GM21381 (cell line): Measurements from ENCODE around the gene ARAP1.

Experiments
- ATAC-seq: cut with Tn5 transposase; IDR thresholded peaks from one replicate; pipeline ENCODE4 v1.9.1; 2021; ENCODE audit warnings: mild to moderate bottlenecking, moderate library complexity; ENCODE audit not compliant: unreplicated experiment

The ARAP1 gene

DNA sequence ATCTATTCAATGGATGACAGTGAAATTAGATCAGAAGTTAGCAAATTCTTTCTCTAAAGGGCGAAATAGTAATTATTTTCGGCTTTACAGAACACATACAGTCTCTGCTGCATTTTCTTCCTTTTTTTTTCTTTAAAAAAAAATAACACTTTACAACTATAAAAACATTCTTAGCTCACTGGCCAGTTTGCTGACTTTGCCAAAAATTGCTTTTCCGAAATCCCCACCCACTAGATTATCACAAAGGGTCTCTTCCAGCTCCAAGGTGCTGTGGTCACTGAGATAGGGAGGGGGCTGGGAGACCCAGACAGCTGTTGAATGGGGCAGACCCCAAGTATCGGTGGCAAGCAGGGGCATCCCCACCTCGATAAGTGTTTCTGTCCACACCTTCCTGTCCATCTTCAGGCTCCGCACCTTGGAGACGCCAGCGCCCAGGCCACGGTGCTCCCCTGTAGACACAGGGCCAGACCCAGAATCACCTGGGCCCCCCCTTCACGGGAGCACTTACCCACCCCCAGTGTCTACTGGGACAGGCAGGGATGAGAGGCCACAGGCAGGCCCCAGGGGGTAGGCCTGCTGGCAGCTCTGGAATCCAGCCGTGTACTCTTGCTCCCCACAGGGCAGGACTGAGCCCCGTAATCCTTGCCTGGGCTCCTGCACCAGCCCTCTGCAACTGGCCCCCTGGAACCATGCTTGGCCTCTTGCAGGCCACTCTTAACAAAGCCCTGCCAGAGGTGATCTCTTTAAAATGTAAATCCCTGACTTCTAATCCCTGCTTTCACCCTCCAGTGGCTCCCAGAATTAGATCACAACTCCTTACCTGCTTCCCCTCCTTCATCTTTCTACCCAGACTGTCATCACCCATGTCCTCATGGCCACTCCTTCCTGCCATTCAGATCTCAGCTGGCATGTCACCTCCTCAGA lies 46.5 kb downstream of the ARAP1 start:
- ATAC-seq, result no peak

- ATAC-seq, result no peak
Measured at GRCh38 chr11:72704783-72705265, 47.4 kb downstream of the ARAP1 start.

DNA sequence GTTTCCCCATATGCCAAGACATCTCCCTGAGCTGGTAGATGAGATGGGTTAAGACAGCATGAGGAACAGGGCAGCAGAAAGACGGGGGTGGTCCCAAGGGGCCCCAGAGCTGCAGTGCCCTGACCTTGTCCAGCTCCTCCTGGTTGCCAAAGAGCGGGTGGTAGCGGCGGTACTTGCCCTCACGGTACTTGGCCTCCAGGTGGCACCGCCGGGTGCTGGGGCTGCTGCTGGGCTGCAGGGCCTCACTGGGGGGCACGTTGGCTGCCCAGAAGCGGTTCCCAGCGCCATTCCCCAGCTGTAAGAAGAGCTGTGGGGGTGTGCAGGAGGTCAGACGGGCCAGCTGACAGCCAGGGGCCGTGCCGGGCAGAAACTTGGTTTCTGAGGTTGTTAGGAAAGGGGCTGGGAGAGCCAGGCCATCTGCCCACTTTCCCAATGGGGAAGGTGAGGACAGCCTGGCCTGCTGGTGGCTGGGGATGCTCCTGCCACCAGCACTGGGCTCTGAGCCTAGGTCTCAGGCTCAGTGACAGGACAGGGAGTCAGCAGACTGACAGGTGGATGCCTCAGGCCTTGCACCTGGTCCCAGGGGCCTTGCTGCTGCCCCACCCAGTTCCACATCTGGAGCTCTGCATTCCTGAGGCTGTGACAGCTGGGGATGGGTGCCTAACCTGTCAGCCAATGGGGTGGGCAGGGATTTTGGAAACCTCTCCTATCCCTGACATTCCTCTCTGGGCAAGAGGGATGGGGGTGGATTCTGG lies 48.0 kb downstream of the ARAP1 start:
- no peak for ATAC-seq

GRCh38 chr11:72703267-72704008 lies 48.8 kb downstream of the ARAP1 start:
- ATAC-seq, result no peak

- ATAC-seq, result no peak
Measured at GRCh38 chr11:72702577-72703241, 49.5 kb downstream of the ARAP1 start.

- ATAC-seq, result no peak
Measured at GRCh38 chr11:72702096-72702495, 50.1 kb downstream of the ARAP1 start.

DNA sequence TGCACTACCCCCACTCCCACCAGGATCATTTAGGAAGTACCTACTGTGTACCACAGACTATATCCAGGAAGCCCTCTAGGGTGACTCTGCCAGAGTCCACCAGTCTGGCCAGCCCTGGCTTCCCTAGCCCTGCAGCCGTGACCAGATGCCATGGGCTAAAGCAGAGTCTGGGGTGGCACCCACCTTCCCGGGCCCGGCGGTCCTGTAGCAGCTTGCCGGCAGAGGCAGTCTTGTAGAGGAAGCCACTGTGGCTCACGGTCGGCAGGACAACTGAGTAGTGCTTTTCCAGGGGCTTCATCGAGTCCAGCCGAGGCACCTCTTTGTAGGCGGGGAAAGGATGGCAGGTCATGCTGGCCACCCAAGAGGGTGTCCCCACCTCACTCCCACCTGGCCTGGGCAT lies 50.7 kb downstream of the ARAP1 start:
- no peak for ATAC-seq

DNA sequence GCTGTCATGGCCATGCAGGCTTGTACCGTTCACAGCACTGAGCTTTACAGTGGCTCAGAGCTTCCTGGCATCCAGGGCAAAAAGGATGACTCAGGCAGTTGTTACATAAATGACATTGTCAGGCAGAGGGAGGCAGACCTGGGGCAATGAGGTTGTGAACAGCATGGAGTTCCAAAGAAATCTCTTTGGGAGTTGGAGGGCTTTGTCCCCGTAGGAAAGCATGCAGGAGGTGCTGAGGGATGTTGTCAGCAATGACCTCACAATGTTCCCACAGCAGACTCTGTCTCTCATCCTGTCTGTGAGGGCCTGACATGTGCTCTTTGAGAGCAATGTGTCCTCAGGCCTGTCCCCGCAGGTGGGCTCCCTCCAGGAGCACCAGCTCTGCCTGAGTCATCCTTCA lies 52.1 kb downstream of the ARAP1 start:
- ATAC-seq, result no peak

DNA sequence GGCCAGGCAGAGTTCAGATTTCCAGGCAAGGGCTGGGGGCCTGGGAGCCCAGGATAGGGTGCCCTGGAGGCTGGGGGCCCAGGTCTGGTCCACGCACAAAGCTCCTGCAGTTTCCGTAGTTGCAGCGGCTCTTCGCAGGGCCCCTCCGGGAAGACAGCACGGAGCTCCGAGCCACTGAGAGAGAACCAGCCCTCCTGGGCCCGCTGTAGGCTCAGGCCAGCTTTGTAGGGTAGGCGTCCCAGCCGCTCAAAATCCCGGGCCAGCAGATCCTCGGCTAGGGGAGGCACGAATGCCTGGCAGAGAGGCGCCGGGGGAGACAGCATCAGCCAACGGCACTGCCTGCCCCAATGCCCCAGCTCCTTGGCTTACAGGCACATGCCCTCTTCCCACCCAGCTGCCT lies 54.4 kb downstream of the ARAP1 start:
- no peak for ATAC-seq

DNA sequence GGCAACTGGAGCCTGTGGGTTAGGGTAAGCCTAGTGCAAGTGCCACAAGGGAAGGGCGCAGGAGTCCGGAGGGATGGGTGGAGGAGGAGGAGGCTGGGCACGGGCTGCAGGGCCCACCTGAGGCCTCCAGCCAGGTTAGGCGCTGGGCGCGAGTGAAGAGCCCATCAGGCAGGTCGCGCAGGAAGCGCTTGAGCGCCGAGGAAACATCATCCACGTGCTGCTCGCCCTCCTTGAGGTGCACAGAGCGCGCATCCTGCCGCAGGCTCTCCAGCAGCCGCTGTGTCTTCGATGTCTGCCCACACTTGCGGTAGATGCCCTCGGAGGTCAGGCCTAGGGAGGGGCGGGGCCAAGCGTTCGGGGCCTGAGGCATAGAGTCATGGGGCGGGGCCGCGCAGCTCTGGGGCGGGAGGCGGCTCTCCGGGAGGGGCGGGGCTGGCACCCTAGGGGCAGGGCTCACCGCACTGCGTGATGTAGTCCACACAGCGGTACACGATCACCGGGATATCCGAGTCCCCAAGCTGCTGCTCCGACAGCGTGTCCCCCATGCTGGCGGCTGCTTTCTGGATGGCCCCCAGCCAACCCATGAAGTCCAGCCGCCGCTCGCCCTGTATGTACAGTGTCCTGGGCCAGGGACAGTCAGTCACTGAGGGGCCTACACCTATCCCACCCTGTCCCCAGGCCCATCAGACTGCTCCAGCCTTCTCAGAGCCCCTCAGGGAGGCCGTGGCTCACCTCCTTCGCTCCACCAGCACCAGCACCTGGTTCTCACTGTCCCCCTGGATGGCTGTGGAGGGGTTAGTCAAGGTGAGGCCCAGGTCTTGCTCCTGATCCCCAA lies 55.1 kb downstream of the ARAP1 start:
- ATAC-seq, result no peak

DNA sequence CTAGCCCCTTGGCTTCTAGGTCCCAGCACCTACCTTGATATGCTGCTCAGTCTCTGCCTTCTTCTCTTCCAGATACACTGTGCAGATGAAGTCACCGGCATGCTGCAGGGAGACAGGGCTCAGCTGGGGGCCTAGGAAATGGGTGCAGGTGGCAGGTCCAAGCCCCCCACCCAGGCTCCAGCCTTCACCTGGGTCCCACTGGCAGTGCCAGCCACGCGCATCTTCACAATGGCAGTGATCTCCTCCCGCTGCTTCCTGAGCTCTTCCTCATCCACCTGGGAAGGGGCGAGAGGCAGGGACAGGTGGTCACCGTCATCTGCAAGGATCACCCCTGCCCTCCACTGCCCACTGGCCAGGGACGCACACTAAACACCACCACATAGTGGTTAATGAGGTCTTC lies 56.9 kb downstream of the ARAP1 start:
- no peak for ATAC-seq

DNA sequence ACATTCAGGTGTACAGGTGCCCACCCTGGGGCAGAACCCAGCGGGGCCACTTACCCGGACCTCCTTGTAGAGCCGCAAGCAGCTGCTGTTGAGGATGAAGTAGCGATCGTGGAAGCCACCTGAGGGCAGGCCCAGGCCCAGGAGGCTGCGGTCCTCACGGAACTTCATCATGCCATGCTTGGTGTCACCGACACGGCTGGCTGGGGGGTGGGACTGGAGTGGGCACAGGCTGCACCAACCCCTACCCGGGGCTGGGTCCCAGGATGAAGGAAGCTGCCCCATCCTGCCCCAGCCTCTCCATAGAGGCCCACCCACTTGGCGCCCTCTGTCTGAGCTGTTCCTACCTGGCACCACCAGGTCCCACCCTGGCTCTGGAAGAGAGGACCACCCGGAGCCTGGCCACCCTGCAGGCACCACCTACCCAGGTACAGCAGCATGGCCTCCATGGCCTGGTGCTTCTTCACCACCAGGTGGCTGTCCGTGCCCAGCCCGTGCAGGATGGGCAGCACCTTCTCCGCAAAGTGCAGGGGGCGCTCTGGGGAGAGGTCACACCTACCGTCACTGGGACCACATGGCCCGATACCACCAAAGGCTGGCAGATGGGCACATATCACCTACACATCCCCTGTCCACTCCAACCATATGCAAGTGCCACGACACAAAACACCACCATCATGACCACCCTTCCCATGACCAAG lies 58.8 kb downstream of the ARAP1 start:
- no peak for ATAC-seq

DNA sequence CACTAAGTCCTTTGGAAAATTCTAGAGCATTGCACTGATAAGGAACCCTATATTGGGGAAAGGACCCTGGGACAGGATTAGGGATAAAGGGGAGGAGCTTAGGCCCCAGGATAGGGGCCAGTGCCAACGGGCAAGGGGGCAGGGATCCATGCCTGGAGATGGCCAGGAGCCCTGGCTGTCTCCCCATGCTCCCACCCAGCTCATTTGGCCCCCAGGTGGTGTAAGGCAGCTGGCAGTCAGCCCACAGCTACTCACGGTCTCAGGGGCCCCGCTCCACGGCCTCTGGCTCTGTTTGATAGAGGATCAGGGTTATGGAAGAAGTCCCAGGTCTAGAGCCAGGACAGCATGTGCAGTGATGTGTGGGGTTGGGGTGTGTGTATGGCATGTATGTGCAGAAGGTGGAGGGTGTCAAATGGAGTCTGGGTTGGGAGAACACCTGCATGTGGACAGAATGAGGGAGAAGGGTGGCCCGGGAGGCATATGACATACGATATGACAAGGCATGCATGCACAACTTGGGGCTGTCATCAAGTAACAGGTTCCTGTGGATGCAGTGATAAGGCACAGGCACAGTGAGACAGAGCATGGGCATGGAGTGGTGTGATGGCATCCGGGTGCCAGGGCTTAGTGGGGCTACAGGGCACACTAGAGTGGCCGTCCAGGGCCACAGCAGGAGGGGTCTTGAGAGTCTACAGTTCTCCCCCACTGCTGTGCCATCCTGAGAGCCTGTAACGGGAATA lies 59.5 kb downstream of the ARAP1 start:
- no peak for ATAC-seq

- no peak for ATAC-seq
Measured at GRCh38 chr11:72690166-72690565, 62.0 kb downstream of the ARAP1 start.

GRCh38 chr11:72688929-72689328 lies 63.3 kb downstream of the ARAP1 start:
- no peak for ATAC-seq

- no peak for ATAC-seq
Measured at GRCh38 chr11:72688486-72688885, 63.7 kb downstream of the ARAP1 start.

GRCh38 chr11:72687326-72687725 lies 64.9 kb downstream of the ARAP1 start:
- no peak for ATAC-seq

- ATAC-seq, result no peak
Measured at GRCh38 chr11:72686639-72687220, 65.5 kb downstream of the ARAP1 start.
